GM18909 (cell line): ENCODE results near the gene IGLL5.

Source experiments
- ATAC-seq: cut with Tn5 transposase; IDR thresholded peaks from one replicate; pipeline ENCODE4 v1.9.1; 2021; ENCODE audit warnings: mild to moderate bottlenecking; ENCODE audit not compliant: unreplicated experiment, poor library complexity

The IGLL5 gene

DNA sequence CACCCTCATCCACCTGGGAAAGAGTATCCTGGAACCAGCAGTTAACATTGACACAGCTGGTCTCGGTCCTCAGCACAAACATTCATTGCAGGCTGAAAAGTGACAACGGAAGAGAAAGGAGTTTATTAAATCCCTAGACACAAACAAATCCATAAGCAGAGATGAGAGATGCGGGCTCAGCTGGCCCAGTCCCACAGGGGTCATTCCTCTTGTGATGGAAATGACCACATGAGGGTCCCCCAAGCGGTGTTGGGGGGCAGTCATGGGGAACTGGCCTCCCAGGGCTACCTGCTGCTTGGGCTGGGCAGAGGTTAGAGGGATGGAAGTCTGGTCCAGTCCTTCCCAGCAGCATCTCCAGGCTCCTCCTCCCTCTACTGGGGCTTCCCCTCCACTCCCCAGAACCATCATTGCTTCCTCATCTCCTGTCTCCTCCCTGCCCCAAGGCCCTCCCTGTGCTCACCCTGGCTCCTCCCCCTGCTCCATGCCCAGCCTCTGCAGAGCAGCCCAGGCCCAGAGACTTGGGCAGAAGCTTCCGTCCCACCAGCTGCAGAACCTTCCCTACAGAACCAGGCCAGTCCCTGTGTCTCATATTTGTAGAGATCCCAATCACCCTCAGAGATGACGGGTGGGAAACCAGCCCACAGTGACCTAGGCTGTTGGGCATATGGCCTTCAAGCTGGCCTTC lies 5.4 kb upstream of the IGLL5 start:
- no peak for ATAC-seq

DNA sequence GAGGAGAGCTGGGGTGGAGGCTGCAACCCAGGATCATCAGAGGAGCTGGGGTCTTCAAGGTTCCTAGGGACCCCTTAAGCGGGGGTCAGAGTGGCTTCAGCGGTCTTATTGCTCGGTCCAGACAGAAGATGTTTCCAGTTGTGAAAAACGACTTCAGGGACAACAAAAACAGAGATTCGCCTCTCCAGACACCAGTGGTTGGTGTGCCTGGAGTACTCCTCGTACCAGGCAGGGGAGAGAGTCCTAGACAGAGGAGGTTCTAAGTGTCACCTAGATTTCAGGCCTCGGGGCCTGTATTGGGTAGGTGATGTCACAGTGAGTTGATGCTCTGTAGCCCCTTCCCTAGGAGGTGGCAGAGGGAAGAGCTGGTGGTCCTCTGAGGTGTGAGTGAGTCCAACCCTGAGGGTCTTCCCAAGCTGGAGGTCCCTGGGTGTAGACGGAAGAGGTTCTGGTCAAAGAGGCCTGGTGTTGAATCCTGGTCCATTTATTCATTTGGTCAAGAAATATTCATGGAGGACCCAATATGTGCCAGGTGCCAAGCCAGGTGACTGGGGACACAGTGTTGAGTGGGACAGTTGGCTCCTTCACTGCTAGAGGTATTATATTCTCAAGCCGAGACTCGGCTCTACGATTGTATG lies 4.4 kb upstream of the IGLL5 start:
- no peak for ATAC-seq

DNA sequence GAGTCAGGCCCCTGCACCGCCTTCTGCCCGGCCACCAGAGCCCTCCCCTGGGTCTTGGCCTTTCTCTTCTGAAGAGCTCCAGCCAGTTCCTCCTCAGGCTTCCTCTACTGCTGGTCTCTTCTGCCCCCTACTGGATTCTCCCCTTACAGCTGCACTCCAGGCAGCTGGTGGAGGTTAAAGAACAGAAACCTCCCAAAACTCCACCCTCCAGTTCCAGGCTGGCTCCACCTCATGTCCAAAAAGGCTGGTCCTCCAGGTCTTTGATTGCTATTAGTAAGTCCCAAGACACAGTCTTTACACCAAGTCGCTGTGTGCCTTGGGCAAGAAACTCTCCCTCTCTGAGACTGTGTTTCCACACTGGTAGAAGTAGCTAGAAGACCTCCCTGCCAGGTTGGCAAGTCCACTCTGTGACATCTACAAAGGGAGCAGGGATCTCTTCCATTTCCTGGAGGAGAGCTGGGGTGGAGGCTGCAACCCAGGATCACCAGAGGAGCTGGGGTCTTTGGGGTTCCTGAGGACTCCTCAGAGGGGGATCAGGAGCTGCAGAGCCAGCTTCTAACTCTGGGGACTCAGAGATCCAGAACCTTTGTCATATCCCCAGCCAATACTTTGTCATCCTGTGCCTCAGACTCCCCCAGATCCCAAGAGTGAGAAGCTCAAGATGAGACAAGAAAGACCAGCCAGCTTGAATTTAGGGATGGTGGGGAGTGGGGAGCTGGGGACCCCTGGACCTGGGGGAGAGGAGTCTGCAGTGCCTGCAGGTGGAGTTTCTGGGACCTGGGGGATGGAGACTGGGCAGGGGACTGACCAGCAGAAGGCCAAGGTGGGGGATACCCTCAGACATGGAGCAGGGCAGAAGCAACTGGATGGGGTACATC lies 3.4 kb upstream of the IGLL5 start:
- ATAC-seq, result peak; percentile 44

DNA sequence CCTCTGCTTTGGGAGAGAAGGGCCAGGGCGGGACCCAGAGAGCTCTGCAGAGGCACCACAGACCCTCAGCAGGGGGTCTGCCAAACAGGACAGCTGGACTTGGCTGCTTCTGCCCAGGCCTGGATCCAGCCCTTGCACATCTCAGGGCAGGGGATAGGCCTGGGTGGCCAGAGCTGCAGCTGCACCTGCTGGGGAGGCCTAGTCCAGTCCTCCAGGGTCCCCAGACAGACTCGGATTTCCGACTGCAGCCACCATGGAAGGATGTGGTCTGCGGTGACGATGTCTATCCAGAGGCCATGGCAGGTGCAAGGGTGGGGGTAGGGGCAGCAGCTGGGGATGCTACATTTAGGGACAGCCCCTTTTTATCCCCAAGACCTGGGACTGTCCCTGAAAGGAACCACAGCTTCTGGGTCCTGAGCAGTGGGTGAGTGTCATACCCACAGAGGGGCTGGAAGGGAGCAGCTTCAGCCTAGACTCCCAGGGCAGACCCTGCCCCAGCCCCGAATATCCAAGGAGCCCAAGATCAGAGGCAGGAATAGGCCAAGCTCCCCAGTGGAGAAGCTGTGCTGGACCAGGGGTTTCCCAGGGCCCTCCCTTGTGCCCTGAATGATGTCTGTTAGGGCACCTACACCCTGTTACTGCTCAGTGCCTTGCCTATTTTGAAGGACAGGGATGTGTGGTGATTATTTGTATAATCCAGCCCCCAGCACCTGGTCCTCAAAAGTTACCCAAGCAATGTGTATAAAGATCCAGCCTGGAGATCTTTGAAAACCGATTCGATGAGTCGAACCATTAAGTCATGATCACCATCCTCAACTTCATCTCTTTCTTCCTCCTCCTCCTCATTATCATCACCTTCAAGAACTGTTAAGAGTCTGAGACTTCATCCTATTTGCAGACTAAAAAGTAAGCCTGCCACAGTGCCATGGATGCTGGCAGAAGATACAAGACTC lies 2.5 kb upstream of the IGLL5 start:
- peak; percentile 66 for ATAC-seq

DNA sequence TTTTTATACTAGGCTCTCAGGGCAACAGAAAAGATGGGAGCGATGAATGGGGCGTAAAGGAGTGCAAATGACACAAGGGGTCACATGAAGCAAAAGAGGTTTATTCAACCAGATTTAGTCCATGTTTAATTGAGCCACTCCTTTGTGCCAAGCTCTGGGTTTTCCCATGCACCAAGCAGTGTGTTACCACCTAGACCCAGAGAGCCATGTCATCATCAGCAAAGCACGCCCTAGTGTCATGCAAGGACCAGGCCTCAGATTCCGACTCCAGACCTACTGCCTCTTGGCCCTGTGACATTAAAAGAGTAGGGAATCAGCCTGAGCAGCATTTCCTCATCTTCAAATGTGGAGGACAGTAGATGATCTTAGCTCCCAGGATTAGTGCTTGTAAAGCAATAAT lies 1.1 kb upstream of the IGLL5 start:
- no peak for ATAC-seq

DNA sequence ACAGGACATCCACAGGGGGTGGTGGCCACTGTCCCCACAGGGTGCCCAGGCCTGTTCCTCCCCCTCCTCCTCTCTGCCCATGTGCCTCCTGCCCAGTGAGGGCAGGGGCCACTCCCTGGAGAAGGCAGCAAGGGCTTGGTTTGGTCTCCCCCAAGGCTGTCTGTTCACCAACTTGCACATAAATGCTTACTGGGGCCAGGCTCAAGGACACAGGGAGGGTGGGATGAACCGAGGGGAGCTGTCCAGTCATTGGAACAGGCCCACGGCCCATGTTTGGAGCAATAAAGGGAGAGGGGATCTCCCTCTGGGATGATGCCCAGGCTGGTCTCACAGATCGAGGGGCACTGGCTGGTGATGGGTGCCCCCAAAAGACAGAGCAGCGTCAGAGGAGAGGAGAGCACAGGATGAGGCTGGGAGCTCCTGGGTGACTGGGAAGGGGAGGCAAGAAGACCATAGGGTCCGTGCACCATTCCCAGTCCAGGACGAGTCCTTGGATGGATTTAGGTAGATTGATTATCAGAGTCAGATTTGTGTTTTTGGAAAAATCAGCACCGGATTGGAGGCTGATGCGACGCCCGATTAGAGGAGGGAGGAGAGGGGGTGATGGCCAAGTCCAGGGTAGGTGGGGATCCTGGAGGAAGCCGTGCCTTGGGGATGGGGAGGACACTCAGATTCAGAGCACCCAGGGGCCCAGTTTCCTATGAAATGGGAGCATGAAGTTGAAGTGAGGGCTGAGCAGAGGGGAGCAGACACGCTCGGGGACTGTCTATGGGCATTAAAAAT lies 1.1 kb downstream of the IGLL5 start:
- ATAC-seq, result no peak

DNA sequence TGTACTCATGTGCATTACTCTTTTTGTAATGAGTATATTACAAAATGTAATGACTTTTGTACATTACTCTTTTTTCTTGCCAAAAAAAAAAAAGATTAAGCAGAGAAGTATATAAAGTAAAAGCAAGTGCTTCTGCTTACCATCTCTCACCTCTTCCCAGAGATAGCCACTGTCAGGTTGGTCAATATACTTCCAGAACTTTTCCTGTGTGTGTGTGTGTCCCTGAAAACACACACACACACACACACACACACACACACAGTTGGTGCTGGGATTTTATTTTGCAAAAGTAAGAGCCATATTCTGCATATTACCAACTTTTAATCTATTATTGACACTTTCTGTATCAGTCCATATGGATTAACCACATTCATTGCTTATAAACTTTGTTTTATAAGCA lies 2.5 kb downstream of the IGLL5 start:
- ATAC-seq, result no peak

DNA sequence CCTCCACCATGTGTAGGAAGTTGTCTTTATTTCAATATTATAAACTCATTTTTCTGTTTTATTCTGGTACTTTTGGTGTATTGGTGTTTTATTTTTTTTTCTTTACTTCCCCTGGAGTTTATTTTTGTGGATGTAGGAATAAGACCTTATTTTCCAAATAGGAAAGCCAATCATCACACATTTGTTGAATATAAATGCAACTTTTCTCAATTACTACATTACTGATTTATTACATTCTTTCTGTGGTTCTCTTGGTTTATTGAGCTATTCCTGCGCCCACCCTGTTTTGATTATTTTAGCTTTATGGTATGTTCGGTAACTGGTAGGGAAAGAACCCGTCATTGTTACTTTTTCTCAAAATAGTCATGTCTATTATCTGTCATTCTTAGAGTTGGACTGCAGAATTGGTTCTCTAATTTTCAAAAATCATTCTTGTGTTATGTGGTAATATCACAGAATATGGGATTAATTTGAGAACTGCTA lies 3.6 kb downstream of the IGLL5 start:
- ATAC-seq, result no peak

DNA sequence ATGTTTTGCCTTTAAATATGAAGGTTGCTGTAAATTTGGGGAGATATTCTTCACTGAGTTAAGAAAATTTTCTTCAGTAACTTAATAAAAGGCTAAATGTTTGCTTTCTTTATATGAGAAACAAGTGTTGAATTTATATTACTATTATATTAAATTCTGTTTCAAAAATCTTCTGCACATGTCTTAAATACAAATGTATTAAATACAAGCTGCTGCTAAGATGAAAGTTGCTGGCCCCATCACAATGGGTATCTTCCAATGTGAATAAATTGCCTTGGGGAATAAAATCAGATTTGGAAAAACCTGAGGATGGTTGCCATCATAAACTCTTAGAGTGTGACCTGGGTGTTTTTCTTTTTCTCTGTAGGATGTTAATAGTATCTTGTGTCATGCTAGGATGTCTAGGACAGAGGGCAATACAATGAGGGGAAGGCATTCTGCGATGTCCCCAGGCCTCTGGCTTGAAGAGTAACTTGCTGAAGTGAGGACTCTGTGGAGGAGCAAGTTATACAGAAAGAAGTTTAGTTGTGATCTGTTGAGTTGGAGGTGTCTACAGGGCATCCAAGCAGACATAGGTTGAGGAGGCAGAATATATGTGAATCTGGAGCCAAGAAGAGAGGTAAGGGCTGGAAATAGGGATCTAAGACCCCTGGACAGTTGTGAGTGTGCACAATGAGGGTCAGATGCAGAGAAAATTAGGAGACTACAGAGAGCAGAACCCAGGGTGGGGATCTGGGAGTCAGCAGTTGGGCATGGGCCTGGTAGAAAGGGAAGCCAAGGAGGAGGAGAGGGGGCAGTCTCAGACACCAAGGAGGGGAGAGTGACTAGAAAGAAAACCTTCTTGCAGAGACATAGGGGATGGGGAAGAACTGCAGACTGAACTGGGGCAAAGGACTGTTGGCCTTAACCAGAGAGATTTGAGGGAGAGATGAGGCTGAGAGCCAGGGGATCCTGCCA lies 4.8 kb downstream of the IGLL5 start:
- ATAC-seq, result no peak

DNA sequence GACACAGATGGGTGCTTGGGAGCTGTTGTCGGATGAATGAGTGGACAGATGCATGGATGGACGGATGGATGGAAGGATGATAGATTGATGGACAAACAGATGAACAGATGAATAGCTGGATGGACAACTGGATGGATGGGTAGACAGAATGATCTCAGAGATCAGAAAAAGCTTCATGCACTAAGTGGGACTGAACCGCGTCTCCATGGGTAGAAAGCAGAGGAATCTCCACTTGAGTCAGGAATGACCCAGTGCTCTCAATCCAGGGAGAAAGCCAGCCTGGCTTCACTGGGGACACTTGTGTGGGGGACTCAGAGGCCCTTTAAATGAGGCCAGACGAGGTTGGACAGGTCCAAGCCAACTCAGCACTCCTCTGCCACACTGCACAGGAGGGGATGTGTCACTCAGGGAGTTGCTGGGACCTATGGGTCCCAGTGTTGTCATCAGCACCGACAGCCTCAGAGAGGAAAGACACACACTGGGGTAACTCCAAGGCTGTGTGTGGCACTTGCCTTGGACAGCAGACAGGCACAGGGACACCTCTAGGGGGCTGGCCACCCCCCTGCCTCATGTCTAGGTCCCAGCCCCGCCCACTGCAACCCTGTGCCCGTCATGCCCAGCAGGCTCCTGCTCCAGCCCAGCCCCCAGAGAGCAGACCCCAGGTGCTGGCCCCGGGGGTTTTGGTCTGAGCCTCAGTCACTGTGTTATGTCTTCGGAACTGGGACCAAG lies 5.6 kb downstream of the IGLL5 start:
- no peak for ATAC-seq

DNA sequence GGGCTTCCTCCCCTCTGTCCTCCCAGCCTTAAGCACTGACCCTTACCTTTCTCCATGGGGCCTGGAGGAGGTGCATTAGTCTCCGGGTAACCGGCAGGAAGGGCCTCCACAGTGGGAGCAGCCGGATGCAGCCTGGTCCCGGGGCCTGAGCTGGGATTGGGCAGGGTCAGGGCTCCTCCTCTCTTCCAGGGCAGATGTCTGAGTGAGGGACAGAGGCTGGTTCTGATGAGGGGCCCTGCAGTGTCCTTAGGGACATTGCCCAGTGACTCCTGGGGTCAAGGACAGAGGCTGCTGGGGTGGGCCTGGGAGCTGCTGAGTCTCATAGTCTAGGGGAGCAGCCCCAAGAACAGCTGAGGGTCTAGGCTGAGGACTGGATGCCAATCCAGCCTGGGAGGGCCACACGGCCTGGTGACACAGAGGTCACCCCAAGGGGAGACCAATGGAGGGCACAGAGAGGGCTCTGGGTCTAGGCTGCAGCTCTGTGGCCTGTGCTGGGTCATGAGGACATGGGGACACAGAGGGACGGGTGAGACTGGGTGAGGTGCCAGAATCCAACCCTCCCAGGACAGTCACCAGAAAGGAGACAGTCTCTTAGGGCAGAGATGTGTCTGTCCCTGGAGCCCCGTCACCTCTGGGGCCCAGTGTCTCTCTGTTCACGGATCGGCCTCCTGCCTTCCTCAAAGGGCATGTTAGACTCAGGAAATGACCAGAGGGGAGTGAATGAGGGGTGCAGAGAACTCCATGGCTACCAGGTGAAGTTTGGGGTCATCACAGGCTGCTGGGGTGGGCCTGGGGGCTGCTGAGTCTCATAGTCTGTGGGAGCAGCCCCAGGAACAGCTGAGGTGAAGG lies 6.5 kb downstream of the IGLL5 start:
- ATAC-seq, result no peak

DNA sequence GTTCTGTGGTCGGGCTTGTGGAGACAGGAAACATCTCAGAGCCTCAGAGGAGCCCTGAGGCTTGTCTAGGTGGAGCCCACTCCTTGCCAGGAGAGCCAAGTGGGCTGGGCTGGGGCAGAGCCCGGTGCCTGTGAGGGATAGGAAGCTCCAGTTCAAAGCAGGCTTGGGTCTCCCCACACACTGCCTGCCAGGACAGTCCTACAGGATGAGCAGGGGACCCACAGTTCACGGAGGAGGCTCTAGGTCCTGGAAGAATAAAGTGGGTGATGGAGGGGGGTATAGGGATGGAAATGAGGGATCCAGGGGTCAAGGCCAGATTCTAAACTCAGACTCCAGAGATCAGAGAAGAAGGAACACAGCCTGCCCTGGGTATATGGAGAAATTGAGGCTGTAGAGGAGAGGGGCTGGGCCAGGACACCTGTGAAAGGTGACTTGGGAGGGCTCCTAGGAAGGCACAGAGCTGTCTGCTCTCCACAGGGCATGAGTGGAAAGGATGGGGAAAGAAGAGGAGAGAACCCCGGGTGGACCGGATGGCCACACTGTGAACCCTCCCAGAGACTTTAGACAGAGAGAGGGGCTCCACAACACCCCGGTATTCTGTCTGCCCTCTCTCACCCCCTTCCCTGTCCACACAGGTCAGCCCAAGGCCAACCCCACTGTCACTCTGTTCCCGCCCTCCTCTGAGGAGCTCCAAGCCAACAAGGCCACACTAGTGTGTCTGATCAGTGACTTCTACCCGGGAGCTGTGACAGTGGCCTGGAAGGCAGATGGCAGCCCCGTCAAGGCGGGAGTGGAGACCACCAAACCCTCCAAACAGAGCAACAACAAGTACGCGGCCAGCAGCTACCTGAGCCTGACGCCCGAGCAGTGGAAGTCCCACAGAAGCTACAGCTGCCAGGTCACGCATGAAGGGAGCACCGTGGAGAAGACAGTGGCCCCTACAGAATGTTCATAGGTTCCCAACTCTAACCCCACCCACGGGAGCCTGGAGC lies 7.4 kb downstream of the IGLL5 start:
- ATAC-seq, result no peak

DNA sequence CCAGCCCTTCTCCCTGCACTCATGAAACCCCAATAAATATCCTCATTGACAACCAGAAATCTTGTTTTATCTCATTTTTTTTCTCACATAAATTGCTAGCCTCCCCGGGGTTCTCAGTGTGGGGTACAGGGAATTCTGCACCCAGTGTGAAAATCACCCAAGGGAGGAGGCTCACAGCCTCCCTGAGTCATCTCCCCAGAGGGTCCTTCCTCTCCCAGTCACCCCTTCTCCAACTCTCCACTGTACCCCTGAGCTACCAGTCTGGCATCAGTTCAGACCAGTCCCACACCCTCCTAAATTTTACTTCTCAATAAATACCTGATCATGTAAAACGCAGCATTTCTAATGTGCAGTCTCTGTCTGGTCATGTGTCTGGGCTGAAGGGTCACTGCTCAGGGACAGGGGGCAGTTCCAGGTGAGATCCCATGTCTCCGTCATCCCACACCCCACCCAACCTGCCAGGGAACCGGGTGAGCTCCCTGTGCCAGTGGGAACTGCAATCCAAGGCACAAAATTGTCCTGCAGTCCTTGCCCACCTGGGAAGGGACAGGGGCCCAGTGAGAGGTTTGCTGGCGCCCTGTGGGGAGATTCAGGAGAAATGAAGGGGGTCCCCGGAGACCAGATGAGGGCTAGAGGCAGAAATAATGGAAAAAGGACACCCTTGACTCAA lies 8.3 kb downstream of the IGLL5 start:
- no peak for ATAC-seq

DNA sequence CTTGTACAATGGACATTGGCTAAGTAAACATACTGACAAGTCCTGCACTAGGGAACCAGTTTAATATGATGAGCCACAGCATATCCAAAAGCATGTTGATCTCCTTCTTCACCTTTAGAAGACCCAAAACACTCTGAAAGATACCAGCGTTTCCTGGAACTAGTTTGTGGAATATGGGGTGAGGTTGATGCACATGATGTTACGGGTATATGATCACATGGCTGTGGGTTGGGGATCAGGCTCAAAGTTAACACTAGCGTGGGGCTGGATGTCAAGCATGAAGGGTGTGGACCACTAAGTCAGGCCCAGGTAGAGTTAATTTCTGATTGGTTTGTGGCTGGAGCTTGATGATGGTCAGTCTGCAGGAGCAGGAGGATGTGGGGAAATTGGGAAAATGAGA lies 9.0 kb downstream of the IGLL5 start:
- no peak for ATAC-seq

DNA sequence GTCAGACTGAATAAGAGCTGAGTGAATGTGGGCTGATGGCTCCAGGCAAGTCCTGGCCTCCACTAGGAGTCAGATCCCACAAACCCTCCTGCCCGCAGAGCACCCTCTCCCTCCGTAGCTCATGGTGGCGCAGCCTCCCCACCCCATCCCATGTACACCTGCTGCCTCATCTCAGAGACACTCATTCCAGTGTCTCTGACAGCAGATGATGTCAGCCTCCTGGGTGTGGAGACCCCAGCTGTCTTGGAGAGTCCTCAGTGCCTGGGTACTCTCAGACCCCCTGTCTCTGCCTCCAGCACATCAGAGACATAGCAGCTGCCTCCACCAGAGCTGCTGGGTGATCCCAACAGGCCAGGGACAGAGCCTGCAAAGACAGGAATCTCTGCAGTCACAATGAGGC lies 9.5 kb downstream of the IGLL5 start:
- ATAC-seq, result no peak
